ENCODE results near the gene TMEM108. TPM values are rescaled to one million over a fixed set of nuclear protein-coding genes. Genes with fewer than 3 reads are reported as not detected.

Gene TMEM108
- total RNA-seq, 6 experiments from 2014 or later, result 0.10 to 0.20 TPM; not detected in 4

DNA sequence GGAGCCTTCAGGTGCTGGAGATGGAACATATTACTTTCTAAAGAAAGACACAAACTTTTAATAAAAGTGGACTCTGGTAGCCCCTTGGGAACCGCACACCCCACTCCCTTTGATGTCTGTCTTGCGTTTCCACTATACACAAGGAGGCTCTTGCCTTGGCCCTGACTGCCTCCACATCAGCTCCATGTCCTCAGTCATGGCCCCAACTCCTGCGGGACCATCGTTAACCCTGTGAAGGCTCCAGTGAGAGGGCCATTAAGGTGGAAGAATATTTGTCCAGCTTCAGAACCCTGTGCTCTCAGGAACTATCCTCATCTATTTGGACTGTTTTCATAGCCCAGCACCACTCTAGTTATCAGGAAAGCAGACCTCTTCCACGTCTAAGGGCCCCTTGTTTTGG is 345.6 kb downstream of the TMEM108 start:
- H3K27me3 ChIP-seq, result no peaks in the 10 kb centered on the region
- TF ChIP-seq CTCF (IDR thresholded peaks at IDR 0.05), result no peak
- TF ChIP-seq POLR2A (IDR thresholded peaks at IDR 0.05), result no peak
- no peak overlapping the region for H3K27ac ChIP-seq
- H3K4me3 ChIP-seq, result no peak overlapping the region
- H3K36me3 ChIP-seq, result no peaks in the 10 kb centered on the region
- no peak for ATAC-seq
- peaks cover 0 to 25% (median 4%) of the 10 kb centered on the region in 4 donors for H3K4me1 ChIP-seq
- WGBS (ENCODE audit: insufficient coverage, low coverage, low lambda C conversion rate, missing lambda C conversion rate), result 85% methylated on average over 2 of the region's 5 CpGs
- no peaks in the 10 kb centered on the region for H3K9me3 ChIP-seq
- intact Hi-C loops (cut with DNase I), result loop anchor here (10.0 kb wide), 1 partner anchor 339 kb away; no protein-coding TSS in a partner anchor
- no peak for DNase-seq

GRCh38 chr3:133384331-133385027 is 346.3 kb downstream of the TMEM108 start:
- intact Hi-C loops (cut with DNase I), result loop anchor here (10.0 kb wide), 1 partner anchor 340 kb away; no protein-coding TSS in a partner anchor
- peak; percentile 59 to 76 (median 67) for DNase-seq

GRCh38 chr3:133386876-133387275 is 348.7 kb downstream of the TMEM108 start:
- DNase-seq (no peak), ATAC-seq (no peak)
- H3K27ac ChIP-seq, result no peak overlapping the region
- no peaks in the 10 kb centered on the region for H3K27me3 ChIP-seq
- no peaks in the 10 kb centered on the region for H3K9me3 ChIP-seq
- no peak overlapping the region for H3K4me3 ChIP-seq
- no peaks in the 10 kb centered on the region for H3K36me3 ChIP-seq
- H3K4me1 ChIP-seq, result peaks cover 0 to 5% (median 0%) of the 10 kb centered on the region in 4 donors
- intact Hi-C loops (cut with DNase I), result loop anchor here (10.0 kb wide), 1 partner anchor 342 kb away; no protein-coding TSS in a partner anchor
- TF ChIP-seq CTCF (IDR thresholded peaks at IDR 0.05) (peak in 1 of 4 donors; percentile 4), POLR2A (IDR thresholded peaks at IDR 0.05) (no peak)

More at GRCh38 chr3:133384331-133385027, 346.3 kb downstream of the TMEM108 start:
- Histone ChIP-seq H3K36me3 (no peaks in the 10 kb centered on the region), H3K4me1 (peaks cover 0 to 23% (median 4%) of the 10 kb centered on the region in 4 donors), H3K4me3 (no peak overlapping the region), H3K9me3 (no peaks in the 10 kb centered on the region), H3K27ac (no peak overlapping the region), H3K27me3 (no peaks in the 10 kb centered on the region)
- TF ChIP-seq POLR2A (IDR thresholded peaks at IDR 0.05) (no peak), CTCF (IDR thresholded peaks at IDR 0.05) (peak; percentile 65 to 79 (median 72))
- peak; percentile 88 to 90 (median 89) for ATAC-seq
- WGBS (ENCODE audit: insufficient coverage, low coverage, low lambda C conversion rate, missing lambda C conversion rate), result 13% methylated on average over 9 of the region's 13 CpGs

GRCh38 chr3:133387341-133387740 is 349.1 kb downstream of the TMEM108 start:
- H3K36me3 ChIP-seq, result no peaks in the 10 kb centered on the region
- ATAC-seq (no peak), DNase-seq (peak in 1 of 3 donors; percentile 38)
- WGBS (ENCODE audit: insufficient coverage, low coverage, low lambda C conversion rate, missing lambda C conversion rate), result 77% methylated on average over 3 of the region's 4 CpGs
- H3K27me3 ChIP-seq, result no peaks in the 10 kb centered on the region
- peaks cover 0 to under 1% (median 0%) of the 10 kb centered on the region in 4 donors for H3K4me1 ChIP-seq
- H3K9me3 ChIP-seq, result no peaks in the 10 kb centered on the region
- no peak overlapping the region for H3K27ac ChIP-seq
- TF ChIP-seq POLR2A (IDR thresholded peaks at IDR 0.05), result no peak
- TF ChIP-seq CTCF (IDR thresholded peaks at IDR 0.05), result no peak
- intact Hi-C loops (cut with DNase I), result loop anchor here (10.0 kb wide), 1 partner anchor 343 kb away; no protein-coding TSS in a partner anchor
- H3K4me3 ChIP-seq, result no peak overlapping the region
